Lower leg skin (tissue), 3 donors: Measurements from ENCODE around the gene SIRT2.

Experiments used
- POLR2A ChIP-seq, 2 donors: fragments of 450-650 bp; IDR thresholded peaks; one replicate each; pipeline ENCODE4 v1.6.1; 2016 to 2017; ENCODE audit warnings: antibody characterized with exemption in 2 of 2, mild to moderate bottlenecking in 1 of 2, moderate library complexity in 1 of 2
- TF ChIP-seq, protein P1 (sequence below), 3 donors: fragments of 450-650 bp; IDR thresholded peaks; one replicate each; pipeline ENCODE4 v1.5.1; 2016; ENCODE audit warnings: antibody characterized with exemption in 3 of 3, mild to moderate bottlenecking in 3 of 3, moderate library complexity in 2 of 3

DNA sequence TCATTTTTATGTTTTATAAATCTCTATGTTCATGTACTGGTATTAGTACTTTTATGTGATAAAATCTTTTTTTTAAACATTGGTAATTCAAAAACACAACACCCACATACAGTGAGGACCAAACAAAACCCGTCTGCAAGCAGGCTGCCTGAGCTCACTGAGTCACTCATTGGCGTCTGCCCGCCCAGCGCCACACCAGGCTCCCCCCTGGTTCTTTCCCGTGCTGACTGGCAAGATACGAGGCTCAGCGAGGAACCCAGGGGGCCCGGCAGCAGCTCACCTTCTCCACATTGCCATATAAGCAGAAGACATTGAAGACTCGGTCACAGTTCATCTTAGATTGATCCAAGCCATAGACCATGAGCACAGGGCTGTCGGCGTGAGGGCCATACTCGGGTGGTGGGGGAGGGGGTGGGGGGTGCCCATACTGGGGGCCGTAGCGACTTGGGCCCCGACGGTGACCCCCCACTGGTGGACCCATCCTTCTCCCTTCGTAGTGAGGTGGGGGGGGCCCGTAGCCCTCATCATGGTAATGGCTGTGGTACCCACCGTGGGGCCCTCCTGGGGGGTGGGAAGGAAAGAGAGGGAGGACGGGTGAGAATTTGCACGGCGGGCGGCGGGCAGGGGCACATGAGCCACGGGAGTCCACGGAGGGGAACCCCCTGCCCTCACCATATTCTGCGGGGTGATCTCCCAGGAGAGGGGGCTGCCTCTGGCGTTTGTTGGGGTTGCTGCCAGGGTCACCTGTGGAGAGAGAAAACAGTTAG, 59.4 kb downstream of the SIRT2 start:
- TF ChIP-seq, protein P1, sequence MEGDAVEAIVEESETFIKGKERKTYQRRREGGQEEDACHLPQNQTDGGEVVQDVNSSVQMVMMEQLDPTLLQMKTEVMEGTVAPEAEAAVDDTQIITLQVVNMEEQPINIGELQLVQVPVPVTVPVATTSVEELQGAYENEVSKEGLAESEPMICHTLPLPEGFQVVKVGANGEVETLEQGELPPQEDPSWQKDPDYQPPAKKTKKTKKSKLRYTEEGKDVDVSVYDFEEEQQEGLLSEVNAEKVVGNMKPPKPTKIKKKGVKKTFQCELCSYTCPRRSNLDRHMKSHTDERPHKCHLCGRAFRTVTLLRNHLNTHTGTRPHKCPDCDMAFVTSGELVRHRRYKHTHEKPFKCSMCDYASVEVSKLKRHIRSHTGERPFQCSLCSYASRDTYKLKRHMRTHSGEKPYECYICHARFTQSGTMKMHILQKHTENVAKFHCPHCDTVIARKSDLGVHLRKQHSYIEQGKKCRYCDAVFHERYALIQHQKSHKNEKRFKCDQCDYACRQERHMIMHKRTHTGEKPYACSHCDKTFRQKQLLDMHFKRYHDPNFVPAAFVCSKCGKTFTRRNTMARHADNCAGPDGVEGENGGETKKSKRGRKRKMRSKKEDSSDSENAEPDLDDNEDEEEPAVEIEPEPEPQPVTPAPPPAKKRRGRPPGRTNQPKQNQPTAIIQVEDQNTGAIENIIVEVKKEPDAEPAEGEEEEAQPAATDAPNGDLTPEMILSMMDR (IDR thresholded peaks at IDR 0.05), result no peak
- TF ChIP-seq POLR2A (IDR thresholded peaks at IDR 0.05), result no peak
